HG02678 (cell line): Measurements from ENCODE around the gene LRMDA.

ENCODE experiments used
- ATAC-seq: cut with Tn5 transposase; IDR thresholded peaks from one replicate; pipeline ENCODE4 v1.9.1; 2021; ENCODE audit warnings: mild to moderate bottlenecking, moderate library complexity; ENCODE audit not compliant: unreplicated experiment

The LRMDA gene

DNA sequence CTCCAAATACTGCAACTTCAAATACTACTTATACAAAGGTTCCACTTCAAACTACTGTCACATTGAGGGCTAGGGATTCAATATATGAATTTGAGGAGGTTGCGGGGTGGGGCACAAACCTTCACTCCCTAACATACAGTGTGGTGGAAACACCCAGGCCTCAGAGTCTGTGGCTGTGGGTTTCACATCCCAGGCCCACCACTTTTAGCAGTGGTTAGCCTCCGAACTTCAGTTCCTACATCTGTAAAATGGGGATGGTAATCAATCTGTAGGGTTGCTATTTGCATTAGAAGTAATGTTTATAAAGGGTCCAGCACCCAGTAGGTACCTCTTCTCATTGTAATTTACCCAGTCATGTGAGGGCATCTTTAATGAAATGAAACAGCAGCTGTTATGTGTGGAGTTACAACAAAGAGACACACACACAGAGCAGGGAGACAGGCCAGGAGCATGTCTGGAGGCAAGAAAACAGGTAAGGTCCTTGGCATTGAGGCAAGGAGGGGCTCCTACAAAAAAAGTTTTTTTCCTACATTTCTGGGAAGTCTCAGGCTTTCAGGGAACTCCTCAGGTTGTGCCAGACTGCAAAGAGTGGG lies 570.9 kb downstream of the LRMDA start:
- no peak for ATAC-seq

DNA sequence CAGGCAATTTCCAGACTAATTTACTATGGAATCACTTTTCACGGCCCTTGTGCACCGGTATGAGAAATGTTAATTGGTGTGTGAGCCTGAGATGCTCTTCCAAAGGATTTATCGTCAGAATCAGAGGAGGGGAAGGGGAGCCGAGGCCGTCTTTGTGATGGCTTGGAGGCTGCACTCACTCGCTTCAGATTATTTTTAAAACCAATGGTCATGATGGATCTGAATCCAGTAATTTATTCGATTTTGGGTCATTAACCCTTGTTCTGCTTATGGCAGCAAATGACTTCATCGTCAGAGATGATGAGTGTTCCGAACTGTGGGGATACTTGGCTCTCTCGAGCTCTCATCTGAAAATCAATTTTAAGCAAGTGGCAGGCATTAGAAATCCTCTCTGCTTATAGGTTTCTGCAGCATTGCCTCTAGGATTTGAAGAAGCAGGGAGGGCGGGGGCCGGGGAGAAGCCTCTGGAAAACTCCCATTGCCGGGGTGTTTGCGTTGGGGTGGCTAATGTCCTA lies 576.3 kb downstream of the LRMDA start:
- no peak for ATAC-seq

DNA sequence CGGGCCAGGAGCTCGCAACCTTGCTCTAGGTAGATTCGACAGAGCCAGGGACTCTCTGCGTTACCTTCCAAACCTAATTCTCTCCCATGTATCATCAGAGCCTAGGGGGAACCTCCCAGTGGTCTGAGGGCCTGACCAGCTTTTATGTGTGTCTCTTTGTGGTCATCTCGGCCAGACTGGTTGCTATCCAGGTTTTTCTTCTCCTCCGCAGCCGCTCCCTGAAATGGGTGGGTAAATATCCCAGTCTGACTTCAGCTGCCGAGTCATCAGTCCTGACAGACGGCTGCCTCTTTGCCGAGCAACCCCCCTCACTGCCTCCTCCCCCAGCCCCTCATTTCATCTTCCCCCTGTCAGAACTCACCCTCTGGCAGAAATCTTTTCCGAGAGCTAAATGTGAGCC lies 578.1 kb downstream of the LRMDA start:
- no peak for ATAC-seq

DNA sequence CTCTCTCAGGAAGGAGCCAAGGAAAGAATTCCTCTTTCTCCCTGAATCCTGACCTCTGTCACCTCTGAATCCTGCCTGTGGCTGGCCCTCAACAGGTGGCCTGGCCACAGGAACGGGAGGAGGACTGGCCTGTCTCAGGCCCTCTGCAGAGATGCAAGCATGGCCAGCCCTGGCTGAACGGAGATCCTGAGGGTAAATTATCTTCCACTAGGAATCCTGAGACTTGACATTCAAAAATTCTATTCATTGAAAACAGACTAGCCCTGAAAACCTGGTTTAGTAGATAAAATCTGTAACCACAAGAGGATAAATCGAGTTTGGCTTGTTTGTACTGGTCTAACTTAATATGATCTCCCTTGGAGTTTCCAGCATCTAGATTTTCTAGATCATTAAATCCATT lies 579.3 kb downstream of the LRMDA start:
- no peak for ATAC-seq

DNA sequence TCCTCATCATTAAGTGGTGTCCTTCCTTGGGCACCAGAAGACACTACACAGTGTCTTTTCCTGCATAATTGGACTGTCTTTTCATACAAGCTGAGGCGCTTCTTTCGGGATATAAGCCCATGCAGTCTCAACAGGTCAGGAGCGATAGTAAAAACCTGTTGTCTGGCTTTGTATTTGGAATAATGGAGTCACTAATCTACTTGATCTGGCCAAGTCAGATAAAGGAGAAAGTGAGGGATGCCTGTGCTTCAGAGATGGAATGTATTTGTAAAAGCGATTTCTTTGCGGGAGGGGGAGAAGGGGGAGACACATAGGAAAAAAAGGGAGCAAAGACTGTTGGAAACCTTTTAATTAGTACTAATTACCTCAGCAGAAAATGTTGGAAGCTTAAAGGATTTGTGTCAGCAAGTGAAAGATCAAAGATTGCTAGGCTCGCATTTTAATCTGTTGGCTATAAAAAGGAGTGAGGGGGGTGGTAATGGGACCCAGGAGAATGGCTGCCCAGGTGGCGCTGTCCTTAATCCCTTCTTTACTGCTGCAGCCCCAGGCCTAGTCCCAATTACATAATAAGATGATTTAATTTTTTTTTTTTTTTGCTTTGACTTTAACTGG lies 581.4 kb downstream of the LRMDA start:
- no peak for ATAC-seq

DNA sequence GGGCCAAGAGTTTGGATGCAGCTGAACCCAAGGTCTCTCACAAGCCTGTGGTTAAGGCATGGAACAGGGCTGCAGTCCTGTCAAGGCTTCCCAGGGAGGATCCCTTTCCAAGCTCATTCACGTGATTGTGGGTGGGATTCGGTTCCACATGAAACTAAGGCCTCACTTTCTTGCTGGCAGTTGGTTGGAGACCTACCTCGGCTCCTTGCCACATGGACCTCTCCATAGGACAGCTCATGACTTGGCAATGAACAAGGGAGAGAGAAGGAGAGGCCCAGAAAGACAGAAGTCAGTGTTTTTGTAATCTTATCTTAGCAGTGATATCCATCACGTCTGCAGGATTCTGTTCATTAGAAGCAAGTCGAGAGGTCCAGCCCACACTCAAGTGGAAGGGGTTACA lies 583.8 kb downstream of the LRMDA start:
- ATAC-seq, result no peak

DNA sequence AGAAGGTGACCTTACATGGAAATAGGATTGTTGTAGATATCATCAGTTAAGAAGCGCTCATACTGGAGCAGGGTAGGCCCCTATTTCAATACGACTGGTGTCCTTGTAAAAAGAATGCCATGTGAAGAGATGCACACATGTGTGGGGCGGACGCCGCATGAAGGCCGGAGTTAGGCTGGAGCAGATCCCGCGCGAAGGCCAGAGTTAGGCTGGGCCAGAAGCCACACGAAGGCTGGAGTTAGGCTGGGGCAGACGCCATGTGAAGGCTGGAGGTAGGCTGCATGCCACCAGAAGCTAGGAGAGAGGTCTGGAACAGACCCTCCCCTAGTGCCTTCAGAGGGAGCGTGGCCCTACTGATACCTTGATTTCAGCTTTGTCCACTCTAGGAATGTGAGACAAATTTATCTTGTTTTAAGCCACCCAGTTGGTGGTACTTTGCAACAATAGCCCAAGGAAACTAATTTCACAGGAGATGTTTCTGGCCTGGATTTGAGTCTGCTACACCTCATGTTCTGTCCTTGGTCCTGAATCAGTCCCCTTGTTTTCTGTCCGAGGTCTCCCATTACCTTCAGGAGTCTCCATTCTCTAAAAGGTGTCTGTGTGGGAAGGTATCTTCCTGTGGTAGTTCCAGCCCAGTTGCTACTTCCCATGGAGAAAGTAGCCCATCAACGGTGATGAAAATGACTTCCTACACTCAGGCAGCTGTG lies 585.8 kb downstream of the LRMDA start:
- ATAC-seq, result no peak

DNA sequence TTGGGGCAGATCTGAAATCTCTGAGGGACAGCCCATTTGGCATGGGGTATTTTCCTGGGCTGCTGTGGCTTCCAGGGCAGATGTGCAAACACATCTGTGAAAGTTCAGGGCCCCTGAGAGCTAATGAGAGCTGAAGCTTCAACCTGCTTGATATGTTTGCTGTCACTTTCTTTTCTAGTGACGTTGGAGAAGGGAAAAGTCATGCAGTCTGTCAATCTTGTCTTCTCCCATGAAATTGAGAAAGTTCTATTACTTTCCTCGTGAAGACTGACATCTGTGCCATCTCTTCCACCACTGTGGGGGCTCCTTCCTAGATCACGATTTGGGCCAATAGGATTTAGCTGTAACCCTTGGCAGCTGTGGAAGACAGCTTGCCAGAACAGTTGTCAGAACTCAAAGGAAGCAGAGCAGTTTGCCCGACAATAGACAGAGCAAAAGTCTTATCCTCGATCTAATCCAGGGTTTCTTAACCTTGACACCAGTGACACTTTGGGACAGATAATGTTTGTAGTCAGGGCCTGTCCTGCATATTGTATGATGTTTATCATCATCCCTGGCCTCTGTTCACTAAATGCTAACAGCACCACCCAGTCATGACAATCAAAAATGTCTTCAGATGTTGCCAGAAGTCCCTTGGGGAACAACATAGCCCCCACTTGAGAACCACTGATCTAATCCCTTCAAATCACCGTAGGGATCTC lies 586.5 kb downstream of the LRMDA start:
- ATAC-seq, result no peak

DNA sequence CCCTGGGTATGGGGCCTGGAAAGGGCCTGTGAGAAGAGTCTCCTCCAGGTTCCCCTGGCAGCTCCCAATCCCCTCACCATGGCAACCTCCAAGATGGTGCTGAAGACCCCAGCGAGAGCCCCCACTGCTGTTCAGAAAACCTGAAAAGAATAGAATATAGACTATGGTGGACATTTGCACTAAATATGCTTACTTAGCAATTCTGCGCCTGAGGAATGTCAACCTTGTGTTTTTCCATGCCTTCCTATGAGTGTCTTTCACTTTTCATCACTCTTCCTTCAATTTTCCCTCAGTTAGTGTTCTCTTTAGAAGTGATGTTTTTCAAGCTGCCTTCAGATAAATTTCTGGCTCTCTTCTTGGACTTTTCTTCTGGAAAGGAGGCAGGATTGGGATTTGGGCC lies 589.2 kb downstream of the LRMDA start:
- ATAC-seq, result no peak

DNA sequence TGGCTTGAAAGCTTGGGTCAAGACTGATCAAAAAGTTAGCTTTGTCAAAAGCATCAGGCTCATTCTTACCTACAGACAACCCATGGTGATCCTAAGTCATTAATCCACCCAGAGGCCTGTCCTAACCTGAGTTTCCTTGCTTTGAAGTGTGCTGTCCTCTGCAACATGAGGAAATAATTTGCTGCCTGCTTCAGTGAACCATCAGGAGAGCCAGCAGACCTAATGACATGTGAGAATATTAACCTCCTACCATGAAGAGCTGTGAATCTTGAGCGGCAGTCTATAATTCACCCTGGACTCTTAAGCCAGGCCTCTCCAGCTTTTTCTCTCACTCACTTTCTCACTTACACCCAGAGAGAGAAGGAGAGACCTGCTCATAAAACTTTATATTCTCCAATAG lies 590.0 kb downstream of the LRMDA start:
- no peak for ATAC-seq

DNA sequence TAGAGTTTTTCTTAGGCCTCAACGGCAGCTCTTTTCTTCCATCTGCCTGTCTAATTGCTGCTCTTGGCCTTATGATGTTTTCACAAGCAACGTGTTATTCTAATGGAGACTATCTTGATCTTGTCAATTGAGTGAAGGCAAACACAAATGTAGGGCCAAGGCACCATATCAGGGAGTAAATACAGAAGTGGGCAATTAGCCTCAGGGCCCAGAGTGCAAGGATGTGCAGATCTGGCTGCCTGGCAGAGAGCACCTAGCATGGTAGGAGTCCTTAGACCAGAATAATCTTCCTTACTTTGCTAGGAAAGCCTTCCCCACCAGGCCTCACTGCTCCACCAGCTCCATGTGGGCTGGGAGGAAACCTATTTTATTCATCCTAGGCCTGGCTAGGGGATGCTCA lies 590.9 kb downstream of the LRMDA start:
- no peak for ATAC-seq

DNA sequence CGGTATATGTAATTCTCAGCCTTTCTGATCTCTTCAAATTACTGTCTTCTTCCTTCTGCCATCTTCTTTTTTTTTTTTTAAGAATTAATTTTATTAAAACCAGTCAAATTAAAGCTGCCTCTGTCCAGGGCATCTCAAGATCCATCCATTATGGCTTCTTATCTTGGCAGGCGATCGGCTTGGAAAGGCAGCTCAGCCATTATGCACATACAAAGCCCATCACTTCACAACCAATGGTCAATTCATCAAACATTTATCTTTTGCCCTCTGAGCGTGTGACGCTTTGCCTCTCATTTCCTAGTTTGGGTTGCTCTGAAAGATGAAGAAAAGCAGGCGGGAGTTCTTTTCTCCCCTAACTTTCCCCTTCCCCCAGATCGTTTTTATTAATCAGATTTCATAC lies 591.6 kb downstream of the LRMDA start:
- no peak for ATAC-seq

DNA sequence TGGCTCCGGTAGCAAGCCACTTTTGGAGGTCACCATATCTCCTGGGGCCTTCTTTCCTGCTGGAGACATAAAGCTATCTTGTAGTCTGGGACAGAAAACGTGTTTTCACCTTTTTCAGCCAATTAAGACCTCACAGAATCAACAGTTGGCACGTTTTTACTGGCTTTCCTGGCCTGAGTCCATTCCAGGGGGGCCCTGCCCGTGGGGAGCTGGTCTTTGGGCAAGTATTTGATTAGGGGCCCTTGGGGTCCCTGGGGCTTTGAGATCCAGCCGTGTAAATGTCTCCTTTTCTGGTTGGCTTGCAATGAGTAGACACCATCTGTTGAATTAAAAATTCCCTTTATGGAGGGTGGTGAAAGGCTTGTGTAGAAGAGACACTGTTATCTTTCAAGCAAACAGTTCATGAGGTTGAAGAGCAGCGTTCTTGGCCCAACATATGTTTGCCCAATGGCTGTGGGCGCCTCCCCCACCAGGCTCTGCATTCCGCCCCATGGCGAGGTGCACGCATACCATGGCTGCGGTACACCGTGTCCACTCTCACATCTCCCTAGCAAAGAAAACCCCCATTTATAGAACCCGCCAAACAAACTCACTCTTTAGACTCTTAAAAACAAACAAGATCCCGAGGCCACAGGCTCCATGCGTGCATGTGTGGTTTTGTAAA lies 593.2 kb downstream of the LRMDA start:
- ATAC-seq, result no peak

DNA sequence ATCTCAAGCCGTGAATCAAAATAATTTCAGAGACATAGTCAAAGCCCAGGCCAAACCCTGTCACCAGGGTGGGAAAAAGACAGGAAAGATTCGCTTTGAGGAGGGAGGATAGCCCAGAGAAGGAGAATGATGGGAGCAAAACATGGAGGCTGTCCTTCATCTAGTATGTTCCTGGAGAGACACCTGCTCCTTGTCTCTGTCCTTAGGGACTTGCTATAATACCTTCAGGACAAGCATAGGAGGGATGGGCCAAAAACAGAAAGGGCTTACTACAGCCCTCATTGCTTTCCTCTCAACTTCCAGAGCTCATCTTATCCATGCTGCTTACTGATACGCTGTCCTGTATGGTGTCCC lies 593.7 kb downstream of the LRMDA start:
- no peak for ATAC-seq

DNA sequence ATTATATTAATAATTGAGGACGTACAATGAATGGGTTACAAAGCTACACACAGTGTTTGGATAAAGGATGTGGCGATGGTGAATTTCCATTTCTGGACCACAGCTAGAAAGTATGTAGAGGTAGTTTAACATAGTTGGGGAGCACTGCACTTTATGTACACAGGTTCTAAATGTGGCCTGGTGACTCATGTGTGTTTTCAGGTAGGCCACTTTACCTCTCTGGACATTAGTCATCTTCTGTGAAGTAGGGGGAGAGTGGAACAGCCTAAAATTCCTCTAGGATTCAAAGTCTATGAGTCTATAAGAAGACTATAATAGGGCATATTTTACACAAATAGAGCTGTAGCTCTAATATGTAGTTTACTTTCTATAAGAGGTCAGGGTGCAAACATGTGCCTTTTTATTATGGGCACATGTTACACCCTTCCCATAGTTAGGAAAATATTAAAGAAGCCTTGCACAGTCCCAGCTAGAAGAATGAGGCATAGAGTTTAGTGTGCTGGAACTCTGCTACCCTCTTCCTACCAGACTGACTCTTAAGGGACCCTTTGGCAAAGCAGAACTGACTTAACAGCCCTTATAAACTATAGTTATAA lies 594.9 kb downstream of the LRMDA start:
- ATAC-seq, result no peak

DNA sequence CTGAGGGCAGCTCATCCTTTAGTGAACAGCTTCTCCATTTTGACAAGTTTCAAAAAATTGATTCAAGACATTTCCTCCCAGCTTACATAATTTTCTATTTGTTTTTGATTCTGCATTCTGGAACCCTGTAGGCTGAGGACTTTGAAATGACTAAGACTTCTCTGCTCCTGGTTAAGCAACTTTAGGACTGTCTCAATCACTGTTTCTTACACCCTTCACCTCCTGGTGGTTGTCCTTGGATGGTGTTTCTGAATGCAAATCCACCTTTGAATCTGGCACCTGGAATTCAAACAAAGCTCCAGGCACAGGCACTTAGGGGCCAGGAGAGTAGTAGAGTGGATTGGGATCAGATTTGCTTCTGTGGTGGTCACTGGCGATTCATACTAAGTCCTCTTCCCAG lies 595.5 kb downstream of the LRMDA start:
- no peak for ATAC-seq

DNA sequence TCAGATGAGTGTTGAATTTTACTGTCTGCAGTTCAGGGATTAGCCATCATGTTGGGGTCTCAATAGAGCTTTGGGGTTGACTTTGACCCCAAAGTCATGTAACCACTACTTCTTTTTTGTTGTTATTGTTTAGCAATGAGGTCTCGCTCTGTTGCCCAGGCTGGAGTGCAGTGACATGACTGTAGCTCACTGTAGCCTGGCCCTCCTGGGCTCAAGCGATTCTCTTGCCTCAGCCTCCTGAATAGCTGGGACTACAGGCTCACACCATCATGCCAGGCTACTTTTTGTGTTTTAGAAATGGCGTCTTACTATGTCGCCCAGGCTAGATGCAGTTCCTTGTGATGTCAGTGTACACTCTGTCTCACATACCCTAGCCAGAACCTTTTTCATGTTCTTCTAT lies 598.4 kb downstream of the LRMDA start:
- no peak for ATAC-seq

DNA sequence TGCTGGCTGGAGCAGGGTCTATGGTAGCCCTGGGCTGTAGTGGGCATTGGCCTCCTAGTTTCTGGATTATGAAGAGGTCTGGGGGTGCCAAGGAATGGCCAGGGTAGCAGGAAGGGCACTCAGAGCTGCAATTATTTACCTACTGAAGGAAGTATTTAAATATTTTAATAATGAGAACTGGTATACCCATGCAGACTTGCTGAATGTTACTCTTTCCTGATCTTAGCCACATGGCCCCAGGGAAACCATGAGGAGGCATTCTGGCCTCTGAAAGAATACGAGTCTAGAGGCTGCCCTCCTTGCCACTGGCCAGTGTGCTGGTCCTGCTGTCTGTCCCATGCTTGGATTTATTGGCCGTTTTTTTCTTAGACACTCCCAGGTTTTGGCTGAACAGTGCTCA lies 599.7 kb downstream of the LRMDA start:
- ATAC-seq, result no peak

DNA sequence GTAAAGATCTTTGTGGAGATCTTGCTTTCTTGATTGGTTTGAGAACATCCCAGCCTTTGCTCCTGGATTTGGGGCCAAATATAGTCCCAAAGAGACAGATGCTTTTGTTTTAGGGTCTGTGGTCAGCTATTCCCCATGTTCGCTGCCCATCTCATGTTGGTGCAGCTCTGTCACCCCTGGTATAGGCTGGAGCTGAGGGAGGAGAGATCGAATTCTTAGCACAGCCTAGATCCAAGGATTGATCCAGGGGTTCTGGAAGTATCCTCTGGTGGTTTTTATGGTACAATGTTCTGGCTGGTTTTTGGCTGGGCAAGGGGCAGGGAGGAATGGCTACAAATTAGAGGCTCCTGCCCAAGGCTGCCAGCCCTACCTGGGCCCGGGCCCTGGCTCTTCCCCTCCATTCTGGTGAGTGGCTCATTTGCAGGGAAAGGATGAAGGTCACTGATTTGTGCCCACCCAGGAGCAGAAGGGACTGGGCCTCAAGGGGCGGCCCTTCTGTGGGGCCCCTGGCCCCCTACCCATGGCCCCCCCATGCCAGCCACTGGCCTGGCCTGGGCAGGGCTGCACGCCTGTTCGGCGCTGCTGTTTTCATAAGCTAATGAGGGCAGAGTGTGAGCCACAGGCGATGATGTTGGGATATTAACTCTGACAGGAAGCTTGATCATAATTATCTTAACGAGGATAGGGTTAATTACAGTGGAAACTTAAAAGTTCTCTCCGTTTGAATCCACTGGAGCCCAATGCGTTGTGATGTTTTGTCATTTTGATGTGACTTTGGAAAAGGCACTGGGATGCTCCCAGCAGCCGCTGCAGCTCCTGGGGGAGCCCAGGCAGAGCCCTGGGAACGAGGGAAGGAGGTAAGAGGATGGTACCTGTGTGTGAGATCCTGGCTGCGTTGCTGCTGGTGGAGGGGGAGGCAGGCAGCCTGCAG lies 600.6 kb downstream of the LRMDA start:
- no peak for ATAC-seq

DNA sequence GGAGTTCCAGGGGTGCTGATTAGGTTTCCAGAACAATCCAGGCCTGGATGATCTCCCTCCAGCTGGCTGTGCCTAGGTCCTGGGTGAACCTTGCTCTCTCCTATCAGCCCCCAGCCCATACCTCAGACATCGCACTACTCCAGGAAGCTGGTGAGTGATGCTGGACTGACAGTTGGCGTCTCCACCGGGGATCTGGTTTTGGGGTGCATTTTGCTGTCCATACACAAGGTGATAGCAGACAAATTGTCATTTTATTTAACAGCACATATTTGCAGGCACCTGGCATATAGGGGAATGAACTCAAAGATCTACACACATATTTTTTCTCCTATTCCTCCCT lies 601.2 kb downstream of the LRMDA start:
- ATAC-seq, result no peak
